ENCODE measurements around the gene FAM204A.

The FAM204A gene

GRCh38 chr10:118330295-118331076 lies 11.6 kb downstream of the FAM204A start:
- DNase-seq: no peak

GRCh38 chr10:118324140-118324539 lies 18.0 kb downstream of the FAM204A start:
- DNase-seq: no peak

GRCh38 chr10:118321724-118322575 lies 20.2 kb downstream of the FAM204A start:
- no peak for DNase-seq

GRCh38 chr10:118315629-118316028 lies 26.5 kb downstream of the FAM204A start:
- no peak for DNase-seq

GRCh38 chr10:118314882-118315281 lies 27.2 kb downstream of the FAM204A start:
- DNase-seq: no peak

GRCh38 chr10:118311505-118311904 lies 30.6 kb downstream of the FAM204A start:
- DNase-seq: no peak

GRCh38 chr10:118310822-118311221 lies 31.3 kb downstream of the FAM204A start:
- no peak for DNase-seq

GRCh38 chr10:118309911-118310310 lies 32.2 kb downstream of the FAM204A start:
- no peak for DNase-seq

- DNase-seq: no peak
Observed at GRCh38 chr10:118308664-118309063, 33.5 kb downstream of the FAM204A start.

GRCh38 chr10:118307859-118308258 lies 34.3 kb downstream of the FAM204A start:
- no peak for DNase-seq

GRCh38 chr10:118307220-118307619 lies 34.9 kb downstream of the FAM204A start:
- DNase-seq: no peak

- no peak for DNase-seq
Observed at GRCh38 chr10:118305730-118306129, 36.4 kb downstream of the FAM204A start.

- no peak for DNase-seq
Observed at GRCh38 chr10:118304521-118304920, 37.6 kb downstream of the FAM204A start.

GRCh38 chr10:118301211-118301610 lies 40.9 kb downstream of the FAM204A start:
- DNase-seq: no peak

- no peak for DNase-seq
Observed at GRCh38 chr10:118300320-118300719, 41.8 kb downstream of the FAM204A start.

- DNase-seq: no peak
Observed at GRCh38 chr10:118298787-118299186, 43.3 kb downstream of the FAM204A start.

- no peak for DNase-seq
Observed at GRCh38 chr10:118291122-118291521, 51.0 kb downstream of the FAM204A start.

GRCh38 chr10:118290471-118290995 lies 51.6 kb downstream of the FAM204A start:
- DNase-seq: no peak

- DNase-seq: no peak
Observed at GRCh38 chr10:118287076-118287806, 54.9 kb downstream of the FAM204A start.

GRCh38 chr10:118286051-118286838 lies 55.9 kb downstream of the FAM204A start:
- no peak for DNase-seq

- DNase-seq: no peak
Observed at GRCh38 chr10:118282670-118283069, 59.5 kb downstream of the FAM204A start.

- no peak for DNase-seq
Observed at GRCh38 chr10:118278649-118279048, 63.5 kb downstream of the FAM204A start.

All from CD4-positive, alpha-beta T cell treated with Interleukin-6 for 4 hours (primary cell).